ENCODE measurements around the gene VAMP2. TPM values are rescaled to one million over a fixed set of nuclear protein-coding genes. Genes with fewer than 3 reads are reported as not detected.
"Not testable (repeated sequence)": the region's sequence is repeated elsewhere in the genome, so short reads cannot be mapped to it uniquely, and the experiment has no call there.

VAMP2 gene
- total and polyA plus RNA-seq, 4 donors, result 33.9 to 76.2 (median 45.8) TPM

DNA sequence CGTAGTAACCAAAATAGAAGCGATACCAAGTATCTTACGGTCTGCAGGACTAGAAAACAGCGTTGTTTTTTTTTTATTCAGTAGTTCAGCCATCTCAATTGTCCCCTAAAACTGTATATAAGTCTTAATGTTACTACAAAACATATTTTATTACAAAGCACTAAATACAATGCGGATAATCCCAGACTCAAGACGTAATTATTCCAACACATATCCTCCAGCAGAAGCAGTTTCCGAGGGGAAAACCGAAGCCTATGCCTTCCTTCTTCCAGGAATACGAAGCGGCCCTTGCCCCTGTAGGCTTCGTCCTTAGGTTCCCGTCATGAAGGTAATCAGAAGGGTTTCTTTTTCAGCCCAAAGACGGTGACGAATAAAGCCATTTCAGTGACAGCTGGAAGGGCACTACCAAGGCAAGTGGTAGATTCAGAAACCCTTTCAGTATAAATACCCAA, 11.1 kb upstream of the VAMP2 start:
- H3K9ac ChIP-seq (ENCODE audit: insufficient read depth in 1 of 2, low read length in 2 of 2), result peak overlapping the region; percentile 76 to 97
- no peak for TF ChIP-seq CTCF (IDR thresholded peaks at IDR 0.05; ENCODE audit: control extremely low read depth, extremely low read depth)
- ATAC-seq (ENCODE audit: insufficient read depth, low FRiP score), result no peak
- H3K4me3 ChIP-seq, result no peak overlapping the region
- H3K27me3 ChIP-seq (ENCODE audit: control insufficient read depth in 3 of 3, insufficient read depth in 3 of 3, low read length in 2 of 3), result no peaks in the 10 kb centered on the region
- no peak for DNase-seq
- H3K36me3 ChIP-seq (ENCODE audit: control insufficient read depth in 4 of 4, insufficient read depth in 4 of 4, low read length in 4 of 4), result no peaks in the 10 kb centered on the region
- no peaks in the 10 kb centered on the region for H3K9me3 ChIP-seq (ENCODE audit: control insufficient read depth in 4 of 4, insufficient read depth in 3 of 4, low read length in 3 of 4)
- 12 to 15% methylated on average over 14 of the region's 14 CpGs for WGBS, 2 donors
- H3K4me1 ChIP-seq (ENCODE audit: control insufficient read depth in 5 of 5, insufficient read depth in 5 of 5, low read length in 5 of 5), result peaks cover 0 to 35% (median 26%) of the 10 kb centered on the region in 5 donors
- H3K27ac ChIP-seq (ENCODE audit: low read depth in 1 of 2, low read length in 1 of 2), result peak overlapping the region; percentile 17 to 78

- no peak for TF ChIP-seq CTCF (IDR thresholded peaks at IDR 0.05; ENCODE audit: control extremely low read depth, extremely low read depth)
- Histone ChIP-seq H3K4me1 (ENCODE audit: control insufficient read depth in 5 of 5, insufficient read depth in 5 of 5, low read length in 5 of 5) (peaks cover 0 to 35% (median 26%) of the 10 kb centered on the region in 5 donors), H3K27ac (ENCODE audit: low read depth in 1 of 2, low read length in 1 of 2) (peak overlapping the region; percentile 65 to 94), H3K9me3 (ENCODE audit: control insufficient read depth in 4 of 4, insufficient read depth in 3 of 4, low read length in 3 of 4) (no peaks in the 10 kb centered on the region), H3K4me3 (no peak overlapping the region), H3K9ac (ENCODE audit: insufficient read depth in 1 of 2, low read length in 2 of 2) (peak overlapping the region; percentile 76 to 97), H3K27me3 (ENCODE audit: control insufficient read depth in 3 of 3, insufficient read depth in 3 of 3, low read length in 2 of 3) (no peaks in the 10 kb centered on the region), H3K36me3 (ENCODE audit: control insufficient read depth in 4 of 4, insufficient read depth in 4 of 4, low read length in 4 of 4) (no peaks in the 10 kb centered on the region)
- DNase-seq (peak; percentile 93 to 98 (median 97)), ATAC-seq (ENCODE audit: insufficient read depth, low FRiP score) (peak; percentile 85)
- 1% methylated on average over 23 of the region's 23 CpGs for WGBS, 2 donors
These were observed 10.5 kb upstream of the VAMP2 start for GRCh38 chr17:8173056-8173870.

DNA sequence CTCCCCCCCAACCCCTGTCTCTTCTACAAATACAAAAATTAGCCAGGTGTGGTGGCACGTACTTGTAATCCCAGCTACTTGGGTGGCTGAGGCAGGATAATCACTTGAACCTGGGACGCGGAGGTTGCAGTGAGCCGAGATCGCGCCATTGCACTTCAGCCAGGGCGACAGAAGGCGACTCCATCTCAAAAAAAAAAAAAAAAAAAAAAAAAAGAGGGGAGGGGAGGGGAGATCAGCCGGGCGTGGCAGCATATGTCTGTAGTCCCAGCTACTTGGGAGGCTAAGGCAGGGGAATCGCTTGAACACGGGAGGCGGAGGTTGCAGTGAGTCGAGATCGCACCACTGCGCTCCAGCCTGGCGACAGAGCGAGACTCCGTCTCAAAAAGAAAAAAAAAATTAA, 7.4 kb upstream of the VAMP2 start:
- DNase-seq, result not testable (repeated sequence)

GRCh38 chr17:8167526-8167925, 4.8 kb upstream of the VAMP2 start:
- no peak for TF ChIP-seq CTCF (IDR thresholded peaks at IDR 0.05; ENCODE audit: control extremely low read depth, extremely low read depth)
- 85 to 92% methylated on average over 3 of the region's 3 CpGs for WGBS, 2 donors
- H3K4me1 ChIP-seq (ENCODE audit: control insufficient read depth in 5 of 5, insufficient read depth in 5 of 5, low read length in 5 of 5), result peaks cover 10 to 22% (median 12%) of the 10 kb centered on the region in 5 donors
- H3K9me3 ChIP-seq (ENCODE audit: control insufficient read depth in 4 of 4, insufficient read depth in 3 of 4, low read length in 3 of 4), result no peaks in the 10 kb centered on the region
- DNase-seq, result no peak
- no peak overlapping the region for H3K4me3 ChIP-seq
- no peak overlapping the region for H3K9ac ChIP-seq (ENCODE audit: insufficient read depth in 1 of 2, low read length in 2 of 2)
- no peak overlapping the region for H3K27ac ChIP-seq (ENCODE audit: low read depth in 1 of 2, low read length in 1 of 2)
- peaks cover 0 to under 1% (median 0%) of the 10 kb centered on the region in 4 donors for H3K36me3 ChIP-seq (ENCODE audit: control insufficient read depth in 4 of 4, insufficient read depth in 4 of 4, low read length in 4 of 4)
- ATAC-seq (ENCODE audit: insufficient read depth, low FRiP score), result no peak
- no peaks in the 10 kb centered on the region for H3K27me3 ChIP-seq (ENCODE audit: control insufficient read depth in 3 of 3, insufficient read depth in 3 of 3, low read length in 2 of 3)

More for the DNA sequence above, 7.4 kb upstream of the VAMP2 start:
- H3K9ac ChIP-seq (ENCODE audit: insufficient read depth in 1 of 2, low read length in 2 of 2); H3K36me3 ChIP-seq (ENCODE audit: control insufficient read depth in 4 of 4, insufficient read depth in 4 of 4, low read length in 4 of 4); ATAC-seq (ENCODE audit: insufficient read depth, low FRiP score); H3K4me3 ChIP-seq; H3K27me3 ChIP-seq (ENCODE audit: control insufficient read depth in 3 of 3, insufficient read depth in 3 of 3, low read length in 2 of 3); H3K27ac ChIP-seq (ENCODE audit: low read depth in 1 of 2, low read length in 1 of 2); H3K9me3 ChIP-seq (ENCODE audit: control insufficient read depth in 4 of 4, insufficient read depth in 3 of 4, low read length in 3 of 4): not testable (repeated sequence)
- WGBS, 2 donors, result 87 to 93% methylated on average over 19 of the region's 19 CpGs
- peaks cover 0 to 22% (median 9%) of the 10 kb centered on the region in 5 donors for H3K4me1 ChIP-seq (ENCODE audit: control insufficient read depth in 5 of 5, insufficient read depth in 5 of 5, low read length in 5 of 5)
